Measurements from ENCODE around the gene AHRR. TPM values are rescaled to one million over a fixed set of nuclear protein-coding genes. Genes with fewer than 3 reads are reported as not detected.

Gene AHRR
- total RNA-seq, 1 donor from 2014 or later: 1.4 TPM

GRCh38 chr5:316210-317085 is 5.1 kb upstream of the AHRR start:
- peaks cover 31% of the 10 kb centered on the region for H3K27me3 ChIP-seq (ENCODE audit: low read depth)
- peaks cover 29% of the 10 kb centered on the region for H3K4me1 ChIP-seq
- H3K27ac ChIP-seq (replicated peaks): no peak overlapping the region
- no peaks in the 10 kb centered on the region for H3K9me3 ChIP-seq (replicated peaks)
- no peak overlapping the region for H3K4me3 ChIP-seq
- H3K36me3 ChIP-seq: peaks cover 45% of the 10 kb centered on the region
- no peak for TF ChIP-seq CTCF (IDR thresholded peaks at IDR 0.05; ENCODE audit: borderline replicate concordance)
- DNase-seq: no peak
- intact Hi-C loops (cut with micrococcal nuclease): no loop called here

GRCh38 chr5:317086-317811 is 4.3 kb upstream of the AHRR start:
- Histone ChIP-seq H3K27me3 (ENCODE audit: low read depth) (peaks cover 39% of the 10 kb centered on the region), H3K36me3 (peaks cover 43% of the 10 kb centered on the region), H3K4me3 (no peak overlapping the region), H3K27ac (replicated peaks) (no peak overlapping the region), H3K9me3 (replicated peaks) (no peaks in the 10 kb centered on the region), H3K4me1 (peaks cover 30% of the 10 kb centered on the region)
- no peak for DNase-seq
- TF ChIP-seq CTCF (IDR thresholded peaks at IDR 0.05; ENCODE audit: borderline replicate concordance): peak; percentile 54
- intact Hi-C loops (cut with micrococcal nuclease): no loop called here

- DNase-seq: no peak
- intact Hi-C loops (cut with micrococcal nuclease): no loop called here
Measured at GRCh38 chr5:318341-318897, 3.1 kb upstream of the AHRR start.

GRCh38 chr5:318931-319601 is 2.4 kb upstream of the AHRR start:
- TF ChIP-seq CTCF (IDR thresholded peaks at IDR 0.05; ENCODE audit: borderline replicate concordance): no peak
- Histone ChIP-seq H3K27me3 (ENCODE audit: low read depth) (peaks cover 56% of the 10 kb centered on the region), H3K4me1 (peaks cover 32% of the 10 kb centered on the region), H3K4me3 (no peak overlapping the region), H3K27ac (replicated peaks) (no peak overlapping the region), H3K36me3 (peaks cover 30% of the 10 kb centered on the region), H3K9me3 (replicated peaks) (no peaks in the 10 kb centered on the region)
- intact Hi-C loops (cut with micrococcal nuclease): no loop called here
- DNase-seq: no peak

More at GRCh38 chr5:318341-318897, 3.1 kb upstream of the AHRR start:
- H3K4me3 ChIP-seq: no peak overlapping the region
- H3K27me3 ChIP-seq (ENCODE audit: low read depth): peaks cover 49% of the 10 kb centered on the region
- H3K9me3 ChIP-seq (replicated peaks): no peaks in the 10 kb centered on the region
- peaks cover 36% of the 10 kb centered on the region for H3K36me3 ChIP-seq
- no peak for TF ChIP-seq CTCF (IDR thresholded peaks at IDR 0.05; ENCODE audit: borderline replicate concordance)
- no peak overlapping the region for H3K27ac ChIP-seq (replicated peaks)
- peaks cover 32% of the 10 kb centered on the region for H3K4me1 ChIP-seq
